Measurements from ENCODE around the gene WLS.

WLS gene

GRCh38 chr1:68199603-68200002 is 32.7 kb downstream of the WLS start:
- no peak for TF ChIP-seq CTCF (IDR thresholded peaks at IDR 0.05; ENCODE audit: borderline replicate concordance, insufficient read depth, low read depth, low read length)
- H3K4me3 ChIP-seq (ENCODE audit: low read depth, low read length), result no peak overlapping the region

- TF ChIP-seq CTCF (IDR thresholded peaks at IDR 0.05; ENCODE audit: borderline replicate concordance, insufficient read depth, low read depth, low read length), result no peak
- no peak overlapping the region for H3K4me3 ChIP-seq (ENCODE audit: low read depth, low read length)
Observed at GRCh38 chr1:68198752-68199151, 33.6 kb downstream of the WLS start.

- no peak for TF ChIP-seq CTCF (IDR thresholded peaks at IDR 0.05; ENCODE audit: borderline replicate concordance, insufficient read depth, low read depth, low read length)
- H3K4me3 ChIP-seq (ENCODE audit: low read depth, low read length), result no peak overlapping the region
Observed at GRCh38 chr1:68197891-68198290, 34.4 kb downstream of the WLS start.

- H3K4me3 ChIP-seq (ENCODE audit: low read depth, low read length), result no peak overlapping the region
- TF ChIP-seq CTCF (IDR thresholded peaks at IDR 0.05; ENCODE audit: borderline replicate concordance, insufficient read depth, low read depth, low read length), result no peak
Observed at GRCh38 chr1:68197461-68197860, 34.9 kb downstream of the WLS start.

- TF ChIP-seq CTCF (IDR thresholded peaks at IDR 0.05; ENCODE audit: borderline replicate concordance, insufficient read depth, low read depth, low read length), result no peak
Observed at GRCh38 chr1:68196676-68197075, 35.6 kb downstream of the WLS start.

GRCh38 chr1:68191717-68192116 is 40.6 kb downstream of the WLS start:
- no peak overlapping the region for H3K4me3 ChIP-seq (ENCODE audit: low read depth, low read length)
- TF ChIP-seq CTCF (IDR thresholded peaks at IDR 0.05; ENCODE audit: borderline replicate concordance, insufficient read depth, low read depth, low read length), result no peak

More at GRCh38 chr1:68196676-68197075, 35.6 kb downstream of the WLS start:
- H3K4me3 ChIP-seq (ENCODE audit: low read depth, low read length), result no peak overlapping the region

- no peak overlapping the region for H3K4me3 ChIP-seq (ENCODE audit: low read depth, low read length)
- TF ChIP-seq CTCF (IDR thresholded peaks at IDR 0.05; ENCODE audit: borderline replicate concordance, insufficient read depth, low read depth, low read length), result no peak
Observed at GRCh38 chr1:68188644-68189340, 43.5 kb downstream of the WLS start.

Data from GM12875 (cell line).